ENCODE results near the gene GPRIN2.

DNA sequence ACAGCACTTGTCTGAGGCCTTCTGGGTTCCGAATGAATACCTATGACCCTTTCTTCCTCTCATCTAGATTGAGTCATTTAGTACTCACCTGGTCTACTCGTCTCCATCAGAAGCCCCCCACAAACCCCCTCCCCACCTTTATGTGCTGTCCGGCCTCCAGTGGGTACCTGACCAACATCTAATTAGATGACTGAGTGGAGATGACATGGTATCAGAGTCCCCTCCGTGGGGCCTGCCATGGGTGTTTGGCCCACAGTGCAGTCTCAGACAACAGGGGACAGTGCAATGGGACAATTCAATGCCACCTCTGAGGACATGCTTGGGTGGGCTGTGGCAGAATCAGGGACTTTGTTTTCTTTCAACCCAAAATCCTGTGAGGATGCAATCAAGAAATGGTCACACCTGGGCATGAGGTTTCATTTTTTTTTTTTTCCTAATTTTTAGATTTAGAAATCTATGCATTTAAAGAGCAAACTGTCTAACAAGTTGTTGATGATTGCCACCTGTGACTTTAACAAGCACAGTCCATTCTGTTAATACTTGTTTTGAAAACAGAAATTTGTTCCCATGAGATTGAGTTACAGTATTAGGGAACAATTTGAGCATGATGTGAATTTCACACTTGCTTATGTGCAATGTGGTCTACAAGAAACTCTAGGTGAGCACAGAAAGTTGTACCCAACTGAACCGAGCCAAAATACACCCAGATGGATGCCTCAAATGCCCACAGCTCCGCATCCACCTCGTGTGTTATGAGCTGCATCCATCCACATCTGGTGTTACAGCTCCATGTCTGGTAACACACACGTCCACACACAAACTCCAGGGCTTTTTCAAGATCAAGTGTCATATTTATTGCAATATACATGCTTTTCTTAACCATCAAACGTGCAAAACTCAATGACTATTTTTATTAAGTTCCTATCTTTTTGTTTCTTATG is 27.5 kb downstream of the GPRIN2 start:
- TF ChIP-seq, protein P1, sequence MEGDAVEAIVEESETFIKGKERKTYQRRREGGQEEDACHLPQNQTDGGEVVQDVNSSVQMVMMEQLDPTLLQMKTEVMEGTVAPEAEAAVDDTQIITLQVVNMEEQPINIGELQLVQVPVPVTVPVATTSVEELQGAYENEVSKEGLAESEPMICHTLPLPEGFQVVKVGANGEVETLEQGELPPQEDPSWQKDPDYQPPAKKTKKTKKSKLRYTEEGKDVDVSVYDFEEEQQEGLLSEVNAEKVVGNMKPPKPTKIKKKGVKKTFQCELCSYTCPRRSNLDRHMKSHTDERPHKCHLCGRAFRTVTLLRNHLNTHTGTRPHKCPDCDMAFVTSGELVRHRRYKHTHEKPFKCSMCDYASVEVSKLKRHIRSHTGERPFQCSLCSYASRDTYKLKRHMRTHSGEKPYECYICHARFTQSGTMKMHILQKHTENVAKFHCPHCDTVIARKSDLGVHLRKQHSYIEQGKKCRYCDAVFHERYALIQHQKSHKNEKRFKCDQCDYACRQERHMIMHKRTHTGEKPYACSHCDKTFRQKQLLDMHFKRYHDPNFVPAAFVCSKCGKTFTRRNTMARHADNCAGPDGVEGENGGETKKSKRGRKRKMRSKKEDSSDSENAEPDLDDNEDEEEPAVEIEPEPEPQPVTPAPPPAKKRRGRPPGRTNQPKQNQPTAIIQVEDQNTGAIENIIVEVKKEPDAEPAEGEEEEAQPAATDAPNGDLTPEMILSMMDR (IDR thresholded peaks at IDR 0.05): no peak
- TF ChIP-seq POLR2AphosphoS5 (IDR thresholded peaks at IDR 0.05) (no peak), POLR2A (IDR thresholded peaks at IDR 0.05) (no peak)
